ENCODE measurements around the gene RHOD.

DNA sequence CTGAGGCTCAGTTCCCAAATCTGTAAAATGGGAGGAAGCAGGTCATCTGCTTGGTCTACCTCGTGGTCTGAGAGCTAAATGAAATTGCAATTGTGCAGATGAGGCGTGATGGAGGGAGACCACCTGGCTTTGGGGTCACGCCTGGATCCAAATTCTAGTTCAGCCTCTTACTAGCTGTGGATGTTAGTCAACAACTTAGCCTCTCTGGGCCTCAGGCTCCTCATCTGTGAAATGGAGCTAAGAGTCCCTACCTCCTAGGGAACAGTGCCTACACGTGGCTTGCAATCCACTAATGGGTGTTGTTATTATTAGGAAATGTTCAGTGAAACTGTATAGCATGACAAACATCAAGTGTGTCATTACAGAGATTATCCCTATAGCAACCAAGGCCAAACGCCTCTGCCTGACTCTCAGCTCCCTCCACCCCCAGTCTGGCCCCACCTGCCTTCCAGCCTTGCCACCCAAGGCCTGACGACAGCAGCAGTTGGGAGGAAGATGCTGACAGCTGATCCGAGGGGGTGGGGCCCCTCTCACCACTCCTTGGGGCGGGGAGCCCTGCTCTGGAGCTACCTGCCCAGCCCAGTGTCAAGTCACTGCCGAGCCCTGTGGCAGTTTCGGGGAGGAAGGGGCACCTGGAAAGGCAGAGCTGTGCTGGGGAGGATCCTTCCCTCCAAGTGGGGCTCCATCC lies 1.7 kb upstream of the RHOD start:
- TF ChIP-seq, protein P1, sequence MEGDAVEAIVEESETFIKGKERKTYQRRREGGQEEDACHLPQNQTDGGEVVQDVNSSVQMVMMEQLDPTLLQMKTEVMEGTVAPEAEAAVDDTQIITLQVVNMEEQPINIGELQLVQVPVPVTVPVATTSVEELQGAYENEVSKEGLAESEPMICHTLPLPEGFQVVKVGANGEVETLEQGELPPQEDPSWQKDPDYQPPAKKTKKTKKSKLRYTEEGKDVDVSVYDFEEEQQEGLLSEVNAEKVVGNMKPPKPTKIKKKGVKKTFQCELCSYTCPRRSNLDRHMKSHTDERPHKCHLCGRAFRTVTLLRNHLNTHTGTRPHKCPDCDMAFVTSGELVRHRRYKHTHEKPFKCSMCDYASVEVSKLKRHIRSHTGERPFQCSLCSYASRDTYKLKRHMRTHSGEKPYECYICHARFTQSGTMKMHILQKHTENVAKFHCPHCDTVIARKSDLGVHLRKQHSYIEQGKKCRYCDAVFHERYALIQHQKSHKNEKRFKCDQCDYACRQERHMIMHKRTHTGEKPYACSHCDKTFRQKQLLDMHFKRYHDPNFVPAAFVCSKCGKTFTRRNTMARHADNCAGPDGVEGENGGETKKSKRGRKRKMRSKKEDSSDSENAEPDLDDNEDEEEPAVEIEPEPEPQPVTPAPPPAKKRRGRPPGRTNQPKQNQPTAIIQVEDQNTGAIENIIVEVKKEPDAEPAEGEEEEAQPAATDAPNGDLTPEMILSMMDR (IDR thresholded peaks at IDR 0.05): no peak
- TF ChIP-seq POLR2AphosphoS5 (IDR thresholded peaks at IDR 0.05) (no peak), POLR2A (IDR thresholded peaks at IDR 0.05) (no peak)
